Measurements from ENCODE around the gene GLCCI1. TPM values are rescaled to one million over a fixed set of nuclear protein-coding genes. Genes with fewer than 3 reads are reported as not detected.

GLCCI1 gene
- total RNA-seq, 4 donors from 2014 or later = 15.6 to 24.0 (median 21.7) TPM

DNA sequence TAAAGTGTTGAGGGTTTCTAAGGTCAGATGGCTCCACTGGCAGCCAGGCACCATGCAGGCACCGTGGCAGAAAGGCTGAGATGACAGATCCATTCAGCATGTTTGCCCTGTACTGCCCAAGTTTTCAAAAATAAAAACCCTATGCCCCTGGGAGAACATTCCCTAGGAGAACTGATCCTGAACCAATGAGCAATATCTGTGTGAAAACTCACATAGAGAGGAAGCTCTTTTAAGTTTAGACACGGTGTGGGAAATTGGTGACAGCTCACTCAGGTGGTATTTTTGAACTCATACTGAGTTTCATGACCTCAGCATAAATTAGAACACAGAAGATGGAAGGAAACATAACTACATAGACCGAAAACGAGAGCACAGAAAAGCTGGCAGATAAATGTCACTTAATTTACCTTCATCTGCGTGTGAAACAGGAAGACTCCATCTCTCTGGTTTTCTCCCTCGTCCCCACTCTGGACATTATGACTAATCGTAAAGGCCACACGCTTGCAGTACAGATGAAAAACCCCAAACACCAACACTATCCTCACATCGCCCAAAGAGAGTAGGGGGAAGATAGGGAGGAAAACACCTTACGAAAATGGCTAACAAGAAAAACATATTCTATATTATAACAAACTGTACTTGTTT, 165.6 kb downstream of the GLCCI1 start:
- TF ChIP-seq CTCF (IDR thresholded peaks at IDR 0.05; ENCODE audit: low read depth) = no peak

DNA sequence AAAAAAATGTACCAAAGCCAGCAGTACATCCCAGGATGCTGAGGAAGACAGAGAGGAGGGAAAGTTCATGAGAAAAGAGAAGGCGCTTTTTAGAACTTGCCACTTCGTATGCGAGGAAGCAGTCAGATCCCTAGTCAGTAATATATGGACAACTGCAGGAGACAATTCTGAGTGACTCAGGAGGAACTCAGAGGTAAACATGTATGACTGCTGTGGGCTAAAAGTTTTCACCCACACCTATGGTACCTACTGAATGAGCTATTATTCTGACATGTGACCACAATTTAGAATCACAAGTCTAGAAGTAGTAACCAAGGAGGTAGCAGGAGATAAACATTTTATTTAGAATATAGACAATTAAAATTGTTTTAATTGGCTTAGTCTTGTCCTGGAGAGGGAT, 166.8 kb downstream of the GLCCI1 start:
- no peak for TF ChIP-seq CTCF (IDR thresholded peaks at IDR 0.05; ENCODE audit: low read depth)

GRCh38 chr7:8136051-8136730, 167.6 kb downstream of the GLCCI1 start:
- TF ChIP-seq CTCF (IDR thresholded peaks at IDR 0.05; ENCODE audit: low read depth) = no peak

Measured in subcutaneous adipose tissue (tissue), 4 donors.